RPMI8226 (cell line): Measurements from ENCODE around the gene HAAO.

ENCODE experiments used
- DNase-seq: peaks from one replicate; pipeline ENCODE4 v3.0.0-alpha.2; 2015

HAAO gene

DNA sequence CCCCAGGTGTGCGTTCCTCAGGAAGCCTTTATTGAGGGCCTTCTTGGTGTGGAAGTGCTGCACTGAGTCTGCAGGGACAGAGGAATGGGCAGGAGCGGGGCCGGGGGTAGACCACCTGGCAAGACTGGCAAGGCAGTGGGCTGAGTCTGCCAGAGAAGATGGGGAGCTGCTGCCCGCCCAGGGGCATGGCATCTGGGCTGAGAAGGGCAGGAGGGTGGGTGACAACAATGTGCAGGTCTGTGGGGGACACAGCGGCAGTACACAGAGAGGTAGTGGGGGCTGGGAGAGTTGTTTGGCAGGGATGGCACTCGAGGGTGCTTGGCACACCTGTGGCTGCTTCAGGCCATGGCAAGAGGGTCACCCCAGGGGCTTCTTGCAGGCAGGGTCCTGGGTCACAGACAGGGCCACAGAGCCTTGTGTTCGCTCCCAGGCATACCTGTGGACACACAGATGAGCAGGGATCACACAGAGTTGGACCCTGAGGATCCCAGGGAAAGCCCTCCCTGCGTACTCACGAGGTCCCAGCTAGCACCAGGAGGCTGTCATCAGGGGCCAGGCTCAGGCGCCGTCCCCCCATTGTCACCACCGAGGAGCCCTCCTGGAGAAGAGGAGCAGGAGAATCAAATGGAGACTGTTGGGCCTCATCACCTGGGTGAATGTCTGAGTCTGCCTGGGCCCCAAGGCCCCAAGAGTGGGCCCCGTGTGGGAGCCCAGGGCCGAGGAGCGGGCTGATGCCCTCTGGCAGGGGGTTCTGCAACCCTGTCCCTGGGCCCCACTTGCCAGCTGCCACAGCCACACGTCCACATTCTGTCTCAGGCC is 25.1 kb downstream of the HAAO start:
- no peak for DNase-seq

DNA sequence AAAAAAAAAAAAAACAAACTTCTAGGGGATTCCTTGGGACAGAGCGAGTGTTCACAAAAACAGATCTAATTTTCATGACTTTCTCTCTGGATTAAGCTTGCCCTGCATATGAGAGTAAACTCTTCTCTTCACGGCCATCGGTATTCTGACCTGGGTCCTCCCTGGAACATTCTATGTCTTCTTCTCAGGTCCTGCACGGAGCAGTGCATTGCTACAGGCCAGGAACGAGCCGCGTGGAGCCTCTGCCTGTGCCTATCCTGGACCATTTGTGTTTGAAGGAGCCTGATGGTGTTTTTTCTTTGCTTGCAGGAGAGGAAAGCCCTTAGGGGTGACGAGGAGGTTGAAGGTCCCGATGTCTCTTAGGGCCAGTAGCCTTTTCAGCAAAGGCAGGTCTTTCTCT is 26.7 kb downstream of the HAAO start:
- no peak for DNase-seq

DNA sequence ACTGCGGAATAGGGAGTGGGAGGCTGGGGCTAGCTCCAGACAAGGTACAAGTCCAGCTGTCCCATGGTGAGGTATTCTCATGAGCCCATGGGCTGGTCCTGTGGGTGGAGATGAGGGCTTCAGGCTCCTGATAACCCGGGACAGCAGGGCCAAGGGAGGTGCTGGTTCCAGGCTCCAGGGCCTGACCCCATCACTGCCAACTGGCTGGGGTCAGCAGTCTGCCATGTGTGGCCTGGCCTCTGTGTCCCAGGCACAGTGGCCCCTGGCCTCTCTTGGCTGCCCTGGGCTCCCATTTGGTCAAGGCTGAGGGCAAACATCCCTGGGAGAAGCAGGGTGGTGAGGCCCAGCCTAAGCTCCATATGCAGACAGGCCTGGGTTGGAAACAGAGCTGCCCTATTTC is 27.5 kb downstream of the HAAO start:
- DNase-seq = no peak

DNA sequence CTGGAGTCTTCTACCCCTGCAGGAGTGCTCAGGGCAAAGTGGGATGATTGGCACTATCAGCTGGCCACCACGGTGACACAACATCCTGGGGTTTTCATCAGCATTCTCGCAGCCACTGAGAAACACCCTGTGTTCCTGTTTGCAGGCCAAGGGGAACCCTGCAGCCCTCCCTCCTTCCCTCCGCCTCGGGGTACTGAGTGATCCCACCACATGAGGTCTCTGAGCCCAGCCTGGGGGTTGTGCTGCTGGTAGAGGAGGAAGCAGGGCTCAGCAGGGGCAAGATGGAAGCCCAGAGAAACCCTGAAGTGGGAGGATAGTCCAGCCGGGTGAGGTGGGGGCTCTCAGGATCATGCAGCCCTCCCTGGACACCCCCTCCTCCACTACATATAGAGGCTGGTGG is 28.3 kb downstream of the HAAO start, which contains the start of gene OXER1:
OXER1 (minus strand) TSS at position 40 of the 400 bp plus-strand sequence. CDS start 73 bp downstream, outside the sequence.
- no peak for DNase-seq

DNA sequence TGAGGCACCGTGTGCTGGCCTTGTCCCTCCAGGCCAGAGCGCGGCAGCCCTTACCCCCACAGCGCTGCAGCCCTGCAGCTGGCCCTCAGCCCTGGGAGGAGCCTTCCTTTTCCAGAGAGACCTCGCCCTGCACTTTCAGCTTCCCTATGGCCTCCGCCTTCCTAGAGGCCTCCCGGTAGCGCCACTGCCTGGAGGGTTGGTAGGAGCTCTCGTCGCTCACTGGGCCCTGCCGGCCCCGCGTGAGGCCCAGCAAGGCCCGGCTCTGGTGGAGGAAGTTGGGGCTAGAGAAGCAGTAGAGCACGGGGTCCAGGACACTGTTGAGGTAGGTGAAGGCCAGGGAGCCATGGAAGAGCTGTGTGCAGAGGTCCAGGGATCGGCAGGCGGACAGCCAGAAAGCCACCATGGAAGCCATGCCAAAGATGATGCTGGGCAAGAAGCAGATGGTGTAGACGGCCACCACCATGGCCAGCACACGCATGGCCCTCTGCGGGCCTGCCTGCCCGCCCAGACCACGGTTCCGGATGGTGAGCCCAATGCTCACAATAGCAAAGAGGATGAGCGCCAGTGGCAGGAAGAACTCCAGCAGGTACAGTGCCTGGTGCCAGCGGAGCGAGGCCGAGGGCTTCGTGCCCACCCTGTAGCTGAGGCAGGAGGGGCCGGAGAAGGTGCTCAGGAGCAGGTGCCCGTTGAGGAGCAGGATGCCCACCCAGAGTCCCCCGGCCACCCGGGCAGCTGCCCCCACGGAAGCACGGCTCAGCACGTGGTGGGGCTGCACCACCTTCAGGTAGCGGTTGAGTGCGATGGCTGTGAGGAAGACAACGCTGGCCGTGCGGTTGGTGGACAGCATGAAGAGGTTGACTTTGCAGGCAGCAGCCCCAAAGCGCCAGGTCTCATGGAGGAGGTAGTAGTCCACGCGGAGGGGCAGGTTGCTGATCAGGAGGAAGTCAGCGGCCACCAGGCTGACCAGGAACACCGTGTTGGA is 29.3 kb downstream of the HAAO start:
- DNase-seq = no peak

DNA sequence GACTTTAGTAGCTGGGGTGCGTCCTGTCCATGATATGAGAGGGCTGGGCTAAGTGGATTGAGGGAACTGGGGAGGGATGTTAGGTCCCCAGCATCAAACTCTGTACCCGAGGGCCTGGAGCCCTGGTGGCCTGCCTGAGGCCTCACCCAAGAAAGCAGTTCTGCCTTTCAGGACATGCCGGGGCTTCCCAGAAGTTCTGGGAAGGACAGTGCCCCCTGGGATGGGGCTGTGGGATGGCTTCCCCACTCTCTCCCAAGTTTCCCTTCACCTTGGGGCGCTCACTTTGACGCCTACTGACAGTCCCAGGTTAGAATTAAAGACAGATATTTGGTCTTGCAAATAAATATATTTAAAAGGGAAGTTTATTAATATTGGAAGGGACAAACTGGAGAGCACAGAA is 30.2 kb downstream of the HAAO start:
- DNase-seq = no peak

DNA sequence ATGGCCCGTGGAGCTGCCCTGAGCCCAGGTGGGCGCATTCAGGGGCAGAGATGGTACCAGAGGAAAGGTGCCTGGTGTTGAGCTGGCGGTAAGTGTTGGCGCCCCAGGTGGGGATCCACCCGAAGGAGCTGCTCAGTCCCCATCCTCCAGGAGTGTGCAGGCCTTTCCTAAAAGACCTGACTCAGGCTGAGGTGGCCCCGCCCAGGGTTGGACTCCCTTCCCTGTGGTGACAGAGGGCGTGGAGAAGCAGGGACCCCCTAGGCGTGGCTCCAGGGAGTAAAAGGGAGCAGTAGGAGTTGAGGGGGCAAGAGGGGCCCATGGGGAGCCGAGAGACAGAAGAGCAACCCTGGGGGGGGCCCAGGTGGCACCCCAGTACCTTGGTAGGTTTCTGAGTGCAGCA is 30.8 kb downstream of the HAAO start:
- no peak for DNase-seq

DNA sequence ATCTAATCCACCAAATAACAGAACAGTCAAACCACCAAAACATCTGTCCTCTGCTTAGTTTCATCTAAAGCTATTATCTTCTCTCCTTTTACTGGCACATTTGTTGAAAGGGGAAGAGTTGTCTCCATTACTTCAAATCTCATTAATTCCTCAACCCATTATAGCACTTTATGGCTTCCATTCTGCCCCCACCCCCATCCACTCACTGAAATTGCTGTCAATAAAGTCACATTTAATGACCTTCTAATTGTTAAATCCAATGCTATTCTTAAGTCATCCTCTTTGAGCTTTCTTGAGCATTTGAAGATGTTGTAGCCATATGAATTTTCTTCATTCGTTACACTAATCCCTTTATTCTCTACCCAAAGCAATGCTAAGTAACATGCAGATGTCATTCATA is 33.6 kb downstream of the HAAO start:
- DNase-seq = no peak

DNA sequence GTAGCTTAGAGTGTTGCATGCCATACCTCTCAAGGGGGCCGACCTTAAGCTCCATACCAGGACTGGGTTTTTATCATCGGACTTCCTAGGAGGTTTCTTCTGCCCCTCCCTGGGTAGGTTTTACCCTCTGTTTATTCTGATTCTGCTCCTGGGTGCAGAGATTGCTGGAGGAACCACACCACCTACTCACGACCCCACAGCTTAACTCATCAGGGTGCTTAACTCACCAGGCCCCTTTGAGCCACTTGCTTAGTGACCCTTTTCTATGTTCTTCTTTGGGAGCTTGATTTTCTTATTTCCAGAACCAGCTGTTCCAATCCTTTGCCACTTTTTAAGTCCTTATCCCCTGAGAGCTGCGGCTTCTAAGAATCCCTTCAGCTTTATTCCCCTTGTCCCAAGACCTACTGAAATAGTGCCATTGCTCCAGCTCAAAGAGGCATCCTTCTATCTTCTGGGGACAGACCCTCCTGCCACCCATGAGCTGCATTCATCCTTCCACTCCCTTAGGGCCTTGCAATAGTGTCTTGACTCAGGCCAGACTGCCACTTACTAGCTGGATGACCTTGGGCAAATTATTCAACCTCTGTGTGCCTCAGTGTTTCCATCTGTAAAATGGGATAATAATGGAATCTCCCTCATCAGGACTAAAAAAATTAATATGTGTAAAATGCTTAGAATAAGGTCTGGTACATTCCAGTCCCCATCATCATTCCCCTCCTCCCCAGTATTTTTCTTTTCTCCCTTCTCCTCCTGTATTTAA is 34.2 kb downstream of the HAAO start:
- DNase-seq = no peak

DNA sequence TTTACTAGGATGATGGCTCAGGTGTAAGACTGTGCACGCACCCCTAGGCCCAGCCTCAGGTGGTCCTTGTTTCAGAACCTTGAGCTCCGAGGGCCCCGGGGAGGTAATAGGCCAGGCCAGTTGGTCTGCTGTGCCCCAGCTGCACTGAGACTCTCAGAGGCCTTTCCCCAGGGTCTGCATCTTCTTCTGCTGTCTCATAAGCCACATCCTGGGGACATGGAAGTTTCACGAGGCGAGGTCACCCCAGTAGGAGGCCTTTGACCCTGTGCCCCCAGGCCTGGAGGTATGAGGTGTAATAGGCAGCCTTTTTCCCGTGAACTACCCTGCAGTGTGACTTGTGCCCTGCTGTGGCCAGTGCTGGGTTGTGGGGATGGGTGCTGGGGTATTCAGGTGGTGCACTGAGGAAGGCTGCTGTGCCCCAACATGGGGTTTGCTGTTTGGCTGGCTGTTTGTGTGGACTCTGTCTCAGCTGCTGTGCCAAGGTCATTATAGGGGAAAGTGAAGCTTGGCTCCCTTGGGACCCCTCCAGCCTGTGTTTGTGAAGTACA is 35.3 kb downstream of the HAAO start:
- DNase-seq = no peak

DNA sequence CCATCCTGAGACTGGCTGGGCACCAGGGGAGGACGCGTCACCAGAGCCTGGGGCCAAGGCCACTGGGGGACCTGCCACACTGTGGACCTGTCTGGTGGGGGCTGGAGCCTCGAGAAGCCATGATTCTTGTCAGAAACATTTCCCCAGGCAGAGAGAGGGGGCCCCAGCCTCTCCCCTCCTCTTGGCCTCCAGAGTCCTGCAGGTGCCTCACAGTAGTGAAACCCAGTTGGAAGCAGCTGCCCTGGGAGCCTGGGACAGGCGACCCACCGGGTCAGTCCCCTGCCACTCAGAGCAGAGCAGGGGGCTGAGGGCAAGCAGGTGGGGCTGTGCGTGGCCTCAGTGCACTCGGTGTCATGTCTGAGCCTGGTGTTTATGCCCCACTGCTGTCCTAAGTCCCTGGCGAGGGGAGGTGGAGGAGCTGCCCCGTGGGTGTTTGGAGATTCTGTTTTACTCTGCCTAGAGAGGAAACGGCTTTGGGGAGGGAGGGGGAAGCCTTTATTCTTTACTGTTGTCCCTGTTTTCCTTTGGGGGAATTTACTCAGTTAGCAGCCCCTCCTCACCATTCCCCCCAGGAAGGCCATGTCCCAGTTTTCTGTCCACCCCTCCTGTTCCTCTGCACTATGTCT is 36.1 kb downstream of the HAAO start:
- DNase-seq = no peak

DNA sequence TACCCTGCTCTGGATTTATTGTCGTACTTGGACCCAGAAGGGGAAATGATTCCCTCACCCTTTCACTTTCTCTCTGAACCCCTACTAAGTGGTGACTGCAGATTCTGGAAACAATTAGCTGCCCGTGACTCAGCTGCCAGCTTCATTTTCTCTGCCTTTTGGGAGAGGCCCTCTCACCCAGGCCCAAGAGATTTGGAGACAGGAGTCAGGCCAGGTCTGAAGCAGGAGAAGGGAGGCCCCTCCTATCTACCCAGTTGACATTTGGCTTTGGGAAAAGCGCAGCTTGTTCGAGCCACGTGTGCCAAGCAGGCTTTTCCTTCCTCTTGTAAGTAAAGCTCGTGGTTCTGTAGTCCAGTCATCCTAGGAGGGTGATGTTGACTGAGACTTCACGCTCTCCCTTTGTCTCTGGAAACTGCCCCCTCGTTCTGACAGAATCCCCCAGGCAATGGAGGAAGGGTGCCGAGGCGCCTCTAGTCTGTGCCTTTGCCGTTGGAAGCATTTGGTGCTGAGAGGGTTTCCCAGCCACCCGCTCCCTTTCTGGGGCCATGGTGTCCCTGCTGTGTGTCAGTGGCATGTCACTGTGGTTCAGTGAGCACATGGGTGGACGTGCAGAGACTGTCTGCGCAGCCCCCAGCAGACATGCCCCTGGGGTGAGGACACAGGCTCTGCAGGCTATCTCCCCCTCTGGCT is 37.0 kb downstream of the HAAO start:
- DNase-seq = no peak

DNA sequence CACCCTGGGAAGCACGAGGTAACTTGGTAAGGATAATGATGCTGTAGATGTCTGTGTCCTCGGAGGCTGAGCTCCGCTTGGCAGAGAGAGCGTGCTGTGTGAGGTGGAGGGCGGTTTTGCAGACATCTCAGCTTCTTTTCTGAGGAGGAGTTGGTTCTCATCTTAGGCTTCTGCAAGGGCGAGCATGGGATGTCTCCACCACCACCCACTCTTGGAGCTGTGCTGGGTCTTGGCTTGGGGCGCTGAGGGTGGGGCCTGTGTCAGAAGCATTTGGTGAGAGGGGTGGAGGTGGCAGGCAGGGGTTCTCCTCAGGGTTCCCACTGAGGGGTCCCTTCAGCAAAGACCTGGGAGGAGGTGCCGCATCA is 37.6 kb downstream of the HAAO start:
- no peak for DNase-seq

DNA sequence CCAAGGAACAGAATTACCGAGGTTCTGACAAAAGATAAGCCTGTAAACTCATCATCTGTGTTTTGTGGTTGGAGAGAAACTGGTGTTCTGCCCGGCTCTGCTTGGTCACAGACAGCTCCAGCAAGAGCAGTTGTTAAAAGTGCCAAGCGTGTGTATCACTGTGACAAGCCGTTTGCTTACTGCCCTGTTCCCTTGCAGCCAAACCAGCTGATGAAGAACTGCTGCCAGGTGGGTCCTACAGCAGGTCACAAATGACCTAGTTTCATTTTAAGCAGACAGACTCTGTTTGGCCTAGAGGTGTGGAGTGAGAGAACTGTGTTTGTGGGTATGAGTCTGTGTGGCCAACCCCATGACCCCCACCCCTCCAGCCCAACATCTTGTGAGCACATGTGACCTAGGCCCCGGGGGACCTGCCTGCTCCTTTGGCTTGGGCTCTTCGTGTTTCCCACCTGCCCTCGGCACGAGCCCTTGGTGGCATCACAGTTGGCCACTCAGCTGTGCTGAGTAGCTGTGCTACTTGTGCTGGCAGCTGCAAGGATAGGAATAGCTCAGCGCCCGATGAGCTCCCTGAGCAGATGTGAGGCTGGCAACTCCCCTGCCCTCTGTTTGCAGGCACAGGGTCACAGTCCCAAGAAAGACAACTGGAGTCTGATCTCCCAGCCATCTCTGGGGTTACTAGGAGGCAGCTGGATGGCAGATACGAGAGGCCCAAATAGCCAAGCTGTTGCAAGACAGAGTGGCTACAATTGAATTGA is 38.2 kb downstream of the HAAO start:
- DNase-seq = peak; percentile 63

DNA sequence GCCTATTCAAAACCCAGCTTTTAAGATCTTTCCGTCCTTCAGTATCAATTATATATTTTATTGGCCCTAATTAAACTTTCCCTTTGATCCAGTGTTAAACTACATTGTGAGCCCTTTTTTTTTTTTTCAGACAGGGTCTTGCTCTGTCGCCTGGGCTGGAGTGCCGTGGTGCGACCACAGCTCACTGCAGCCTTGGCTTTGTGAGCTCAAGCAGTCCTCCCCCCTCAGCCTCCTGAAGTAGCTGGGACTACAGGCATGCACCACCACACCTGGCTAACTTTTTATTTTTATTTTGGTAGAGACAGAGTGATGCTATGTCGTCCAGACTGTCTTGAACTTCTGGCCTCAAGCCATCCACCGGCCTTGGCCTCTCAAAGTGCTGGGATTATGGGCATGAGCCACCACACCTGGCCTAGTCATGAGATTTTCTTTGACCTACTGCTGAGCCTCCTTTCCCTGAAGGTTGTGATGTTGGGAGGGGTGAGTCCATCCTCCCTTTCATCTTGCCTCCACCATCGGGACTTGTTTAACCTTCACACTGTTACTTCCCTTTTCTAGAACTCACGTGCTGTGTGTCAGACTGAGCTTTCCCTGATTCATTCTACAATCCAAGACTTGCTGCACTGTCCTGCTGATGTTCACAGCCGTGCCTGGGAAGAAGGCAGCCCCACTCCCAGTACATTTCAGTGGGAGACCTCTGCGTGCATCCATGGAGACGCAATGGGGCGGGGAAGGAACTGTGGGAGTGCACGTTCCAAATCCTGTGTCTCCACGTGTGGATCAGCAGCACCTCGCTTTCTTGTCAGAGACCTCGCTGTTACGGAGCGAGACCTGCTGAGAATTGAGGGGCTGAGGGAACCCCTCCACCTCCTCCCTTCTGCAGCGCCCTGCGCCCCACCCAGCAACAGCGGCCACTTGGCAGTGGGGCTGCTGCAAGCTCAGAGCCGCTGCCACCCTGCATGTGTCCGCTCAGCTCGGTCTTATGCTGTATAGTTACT is 39.3 kb downstream of the HAAO start:
- DNase-seq = no peak

DNA sequence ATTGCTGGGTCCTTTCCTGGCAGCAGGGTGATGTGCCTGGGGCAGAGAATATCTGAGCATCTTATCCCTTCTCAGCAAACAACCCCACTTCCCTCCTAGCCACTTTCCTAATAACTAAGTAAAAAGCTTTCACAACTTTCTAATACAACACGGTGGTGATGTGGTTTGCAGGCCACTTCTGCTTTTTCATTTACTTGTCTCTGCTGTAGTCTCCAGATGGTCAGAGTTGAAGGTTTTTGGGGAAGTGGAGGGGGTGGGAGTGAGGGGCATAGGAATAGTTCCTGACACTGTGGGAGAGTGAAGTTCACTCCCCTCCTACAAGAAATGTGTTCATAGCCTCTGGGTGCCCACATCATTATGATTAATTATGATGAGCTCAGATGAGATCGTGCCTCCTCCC is 40.1 kb downstream of the HAAO start:
- DNase-seq = peak; percentile 42

DNA sequence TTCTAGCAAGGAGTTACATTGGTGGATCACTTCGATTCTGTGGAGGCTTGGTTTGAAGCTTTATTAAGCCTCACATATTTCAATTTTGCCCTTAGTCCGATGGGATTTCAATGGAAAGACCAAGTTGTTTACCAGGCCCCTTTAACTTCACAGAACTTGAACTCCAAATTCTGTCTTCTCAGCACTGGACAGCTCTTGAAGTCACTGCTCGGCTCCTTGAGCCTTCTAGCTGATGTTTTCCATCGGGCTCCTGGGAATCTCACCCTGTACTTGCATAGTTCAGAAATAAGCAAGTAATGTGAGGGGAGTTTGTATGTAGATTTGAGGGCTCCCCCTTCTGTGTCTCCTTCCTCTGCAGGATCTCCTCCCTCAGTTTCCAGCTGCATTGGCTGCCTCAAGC is 43.5 kb downstream of the HAAO start:
- DNase-seq = no peak

DNA sequence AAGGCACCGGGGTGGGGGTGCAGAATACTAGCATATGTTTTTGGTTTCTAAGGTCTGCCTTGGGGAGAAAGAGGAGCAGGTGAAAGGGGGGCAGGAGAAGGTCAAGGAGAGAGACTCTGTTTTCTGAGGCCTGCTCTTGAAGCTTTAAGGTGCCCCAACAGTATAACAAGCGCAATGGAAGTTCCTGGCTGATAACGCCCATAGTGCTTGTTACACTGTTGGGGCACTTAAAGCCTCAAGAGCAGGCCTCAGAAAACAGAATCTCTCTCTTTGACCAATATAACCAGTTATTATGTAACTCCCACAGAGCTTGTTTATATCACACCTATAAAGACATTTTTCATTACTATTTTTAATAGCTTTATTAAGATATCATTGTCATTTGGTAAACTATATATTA is 45.0 kb downstream of the HAAO start:
- no peak for DNase-seq

DNA sequence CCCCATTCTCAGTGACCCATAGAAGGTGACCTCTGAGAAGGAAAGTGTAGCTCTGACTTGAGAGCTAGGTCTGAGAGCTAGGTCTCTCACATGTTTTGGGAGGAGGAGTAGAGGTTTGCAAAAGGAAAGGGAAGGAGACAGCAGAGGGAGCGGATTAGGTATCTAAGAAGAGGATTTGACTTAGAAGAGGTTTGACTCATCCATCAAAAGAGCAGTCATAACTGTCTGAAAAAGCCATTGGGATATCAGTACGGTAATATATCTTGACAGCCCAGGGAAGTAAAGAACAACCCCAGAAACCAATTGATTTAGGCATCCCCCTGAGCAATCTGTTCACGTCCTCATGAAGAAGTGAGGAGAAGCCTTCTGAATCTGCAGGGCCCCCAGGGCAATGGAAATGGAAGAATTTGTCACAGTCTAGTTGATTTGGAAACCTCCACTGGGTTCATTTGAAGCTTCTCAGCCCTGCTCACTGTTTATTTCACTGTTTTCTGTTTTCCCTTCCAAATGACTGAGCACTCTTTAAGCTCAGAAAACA is 47.8 kb downstream of the HAAO start:
- no peak for DNase-seq

DNA sequence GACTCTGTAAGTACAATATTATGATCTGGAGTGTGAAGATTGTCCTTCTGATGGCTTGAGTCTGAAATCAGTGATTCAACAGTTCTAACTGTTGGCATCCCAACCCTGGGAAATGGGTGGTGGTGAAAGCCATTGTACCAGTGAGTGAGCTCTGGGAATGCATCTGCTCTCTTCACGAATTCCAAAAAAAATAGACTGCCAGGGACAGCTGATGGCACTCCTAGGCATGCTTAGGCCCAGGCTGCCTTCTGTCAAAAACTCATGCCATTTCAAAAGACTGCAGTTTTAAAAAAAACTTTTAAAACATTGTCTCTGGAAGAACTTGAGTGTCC is 48.8 kb downstream of the HAAO start:
- no peak for DNase-seq
